K562 treated with DMSO at 1 percent for 12 hours (cell line): ENCODE measurements around the gene NDUFAF8. TPM values are rescaled to one million over a fixed set of nuclear protein-coding genes. Genes with fewer than 3 reads are reported as not detected.

Experiments used
- total RNA-seq: library from RNA; unstranded; fragments of 300-600 nt; gene quantifications from 2 replicates; pipeline ENCODE4 v1.2.3, GENCODE V29; 2022; ENCODE audit not compliant: insufficient read depth

Gene NDUFAF8
- 42.6 and 60.3 TPM in 2 replicates for total RNA-seq

GRCh38 chr17:81238815-81239713 lies at the start of gene NDUFAF8, which contains the start of gene TEPSIN:
Gene NDUFAF8, plus strand, starts transcription at chr17:81239318. Its CDS starts 46 bp downstream, at chr17:81239364.
Gene TEPSIN, minus strand, starts transcription at chr17:81239055. Its CDS starts 22 bp downstream, at chr17:81239033.

GRCh38 chr17:81222906-81223761 lies 16.0 kb upstream of the NDUFAF8 start, which contains the start of gene CEP131:
Gene CEP131, minus strand, starts transcription at chr17:81222965. Its CDS starts 2,909 bp downstream, at chr17:81220056.

Other genes starting within 250 kb of the NDUFAF8 start
- gene CHMP6, start 247.5 kb upstream of the NDUFAF8 start, total RNA-seq, result 20.3 and 21.7 TPM in 2 replicates
- 76.3 and 78.7 TPM in 2 replicates for gene BAIAP2, start 204.2 kb upstream of the NDUFAF8 start, total RNA-seq
- gene PVALEF, start 73.8 kb upstream of the NDUFAF8 start, total RNA-seq, result not detected in 2 replicates
- gene AATK, start 73.1 kb upstream of the NDUFAF8 start, total RNA-seq, result 0.15 TPM in 1 of 2 replicates, not detected in the other
- gene CEP131, start 16.4 kb upstream of the NDUFAF8 start, total RNA-seq, result 20.5 and 23.7 TPM in 2 replicates
- gene TEPSIN, start 263 bp upstream of the NDUFAF8 start, total RNA-seq, result 14.7 and 32.0 TPM in 2 replicates
- gene SLC38A10, start 56.0 kb downstream of the NDUFAF8 start, total RNA-seq, result 64.6 and 81.4 TPM in 2 replicates
- 3.8 and 12.7 TPM in 2 replicates for gene BAHCC1, start 156.1 kb downstream of the NDUFAF8 start, total RNA-seq